NCI-H2107 treated with DMSO at 0.1 percent for 48 hours (cell line): ENCODE measurements around the gene HHLA2.

Source experiments
- DNase-seq: peaks from one replicate; lab custom pipeline; 2025; ENCODE audit not compliant: unreplicated experiment; lab: John Stamatoyannopoulos, UW

The HHLA2 gene

GRCh38 chr3:108391917-108392593, 95.7 kb downstream of the HHLA2 start:
- DNase-seq: no peak

- DNase-seq: peak; percentile 64
Observed at GRCh38 chr3:108393128-108393900, 97.0 kb downstream of the HHLA2 start.

- DNase-seq: no peak
Observed at GRCh38 chr3:108394016-108394415, 97.7 kb downstream of the HHLA2 start.

GRCh38 chr3:108394563-108394962, 98.2 kb downstream of the HHLA2 start:
- DNase-seq: no peak

- no peak for DNase-seq
Observed at GRCh38 chr3:108396336-108396735, 100.0 kb downstream of the HHLA2 start.

GRCh38 chr3:108398510-108398909, 102.2 kb downstream of the HHLA2 start:
- no peak for DNase-seq

GRCh38 chr3:108401836-108402235, 105.5 kb downstream of the HHLA2 start:
- DNase-seq: no peak

GRCh38 chr3:108403198-108403597, 106.8 kb downstream of the HHLA2 start:
- no peak for DNase-seq

- no peak for DNase-seq
Observed at GRCh38 chr3:108403686-108404345, 107.5 kb downstream of the HHLA2 start.

GRCh38 chr3:108404368-108404767, 108.0 kb downstream of the HHLA2 start:
- no peak for DNase-seq

GRCh38 chr3:108406063-108406660, 109.8 kb downstream of the HHLA2 start:
- no peak for DNase-seq

GRCh38 chr3:108406661-108407206, 110.4 kb downstream of the HHLA2 start:
- DNase-seq: peak; percentile 91

GRCh38 chr3:108407886-108408285, 111.5 kb downstream of the HHLA2 start:
- DNase-seq: no peak

- DNase-seq: no peak
Observed at GRCh38 chr3:108408883-108409799, 112.8 kb downstream of the HHLA2 start.

GRCh38 chr3:108409800-108410178, 113.4 kb downstream of the HHLA2 start:
- DNase-seq: no peak

GRCh38 chr3:108410531-108410984, 114.2 kb downstream of the HHLA2 start:
- DNase-seq: no peak

GRCh38 chr3:108412121-108412750, 115.9 kb downstream of the HHLA2 start:
- no peak for DNase-seq

GRCh38 chr3:108414007-108414406, 117.7 kb downstream of the HHLA2 start:
- DNase-seq: no peak

GRCh38 chr3:108415661-108416060, 119.3 kb downstream of the HHLA2 start:
- no peak for DNase-seq
